NCI-H2029 treated with DMSO at 0.1 percent for 48 hours (cell line): Measurements from ENCODE around the gene GPR39.

Experiments used
- DNase-seq: peaks from one replicate; lab custom pipeline; 2025; lab: John Stamatoyannopoulos, UW

Gene GPR39

GRCh38 chr2:132567682-132568081 lies 151.1 kb downstream of the GPR39 start:
- no peak for DNase-seq

GRCh38 chr2:132568656-132569055 lies 152.1 kb downstream of the GPR39 start:
- no peak for DNase-seq

DNA sequence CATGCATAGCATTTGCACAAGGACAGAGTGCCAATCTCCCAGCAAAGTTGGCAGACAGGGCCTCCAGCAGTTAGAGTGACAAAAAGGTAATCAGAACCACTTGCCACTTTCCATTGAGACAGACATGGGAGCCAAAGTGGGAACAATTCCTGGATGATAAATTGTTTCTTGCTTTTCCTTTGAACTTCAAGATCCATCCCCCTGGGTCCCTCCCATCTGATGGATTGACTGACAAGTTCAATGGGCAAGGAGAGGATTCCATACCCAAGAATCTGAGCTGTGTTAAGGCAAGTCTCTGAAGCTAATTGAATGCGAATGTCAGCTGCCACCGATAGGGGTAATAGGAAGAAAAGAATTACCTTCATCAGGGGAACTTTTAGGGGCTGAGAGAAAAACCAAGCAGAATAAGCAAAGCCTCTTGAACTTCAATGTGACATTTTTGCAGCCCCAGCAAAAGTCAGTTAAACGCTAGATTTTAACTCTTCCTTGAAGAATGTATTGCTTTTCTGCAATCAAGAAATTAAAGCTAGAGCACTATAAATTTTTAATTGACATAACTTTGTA lies 156.9 kb downstream of the GPR39 start:
- DNase-seq: no peak

DNA sequence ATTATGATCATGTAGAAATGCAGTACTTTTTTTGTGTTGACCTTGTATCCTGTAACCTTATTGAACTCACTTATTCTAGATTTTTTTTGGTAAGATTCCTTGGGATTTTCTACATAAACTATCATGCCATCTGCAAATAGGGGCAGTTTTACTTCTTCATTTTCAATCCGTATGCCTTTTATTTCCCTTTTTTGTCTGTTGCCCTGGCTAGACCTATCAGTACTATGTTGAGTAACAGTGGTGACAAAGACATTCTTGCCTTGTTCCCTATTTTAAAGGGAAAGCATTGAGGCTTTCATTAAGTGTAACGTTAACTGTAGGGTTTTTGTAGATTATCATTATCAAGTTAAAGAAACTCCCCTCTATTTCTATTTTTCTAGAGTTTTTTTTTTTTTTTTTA lies 161.1 kb downstream of the GPR39 start:
- no peak for DNase-seq

- no peak for DNase-seq
These were observed 165.0 kb downstream of the GPR39 start for GRCh38 chr2:132581591-132581990.

GRCh38 chr2:132581991-132582738 lies 165.6 kb downstream of the GPR39 start:
- peak; percentile 98 for DNase-seq

- DNase-seq: no peak
These were observed 167.2 kb downstream of the GPR39 start for GRCh38 chr2:132583666-132584360.

DNA sequence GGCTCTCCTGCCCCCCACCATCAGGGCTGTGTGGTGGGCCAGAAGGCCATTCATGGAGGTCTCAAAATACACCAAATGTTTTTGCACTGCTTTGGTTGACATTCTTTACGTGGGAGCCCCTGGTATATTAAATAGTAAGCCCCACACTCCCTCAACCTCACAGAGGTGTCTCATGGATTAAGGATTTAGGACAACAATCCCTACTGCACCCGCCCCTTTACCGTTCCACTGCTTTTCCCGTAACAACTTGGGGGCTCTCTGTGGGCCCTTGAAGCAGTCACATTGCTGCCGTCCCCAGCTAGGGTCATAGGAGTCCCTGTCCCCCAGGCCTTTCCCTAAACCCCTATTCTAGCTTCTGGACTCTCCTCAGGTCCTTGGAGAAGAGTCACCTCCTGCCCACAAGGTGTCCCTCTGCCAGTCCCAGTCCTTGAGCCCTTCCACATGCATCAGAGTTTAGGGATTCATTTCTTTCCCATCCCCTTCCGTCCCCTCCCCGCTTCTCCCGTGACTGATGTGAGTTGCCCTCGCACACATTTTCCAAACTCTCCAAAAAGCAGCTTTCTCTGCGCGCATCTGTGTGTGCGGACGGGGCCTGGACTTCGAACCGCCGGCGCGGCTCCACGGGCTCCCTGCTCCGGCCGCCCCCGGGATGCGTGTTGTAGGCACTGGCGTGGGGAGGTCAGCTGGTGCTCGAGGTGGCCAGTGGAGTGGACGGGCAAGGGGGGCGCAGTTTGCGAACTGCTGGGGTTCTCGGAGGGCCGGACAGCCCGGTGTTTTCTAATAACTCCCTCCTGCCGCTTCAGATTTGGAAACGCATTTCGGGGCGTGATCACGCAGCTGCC lies 168.6 kb downstream of the GPR39 start:
- no peak for DNase-seq

- DNase-seq: no peak
These were observed 169.5 kb downstream of the GPR39 start for GRCh38 chr2:132586101-132586511.

GRCh38 chr2:132586835-132587234 lies 170.2 kb downstream of the GPR39 start:
- DNase-seq: no peak

DNA sequence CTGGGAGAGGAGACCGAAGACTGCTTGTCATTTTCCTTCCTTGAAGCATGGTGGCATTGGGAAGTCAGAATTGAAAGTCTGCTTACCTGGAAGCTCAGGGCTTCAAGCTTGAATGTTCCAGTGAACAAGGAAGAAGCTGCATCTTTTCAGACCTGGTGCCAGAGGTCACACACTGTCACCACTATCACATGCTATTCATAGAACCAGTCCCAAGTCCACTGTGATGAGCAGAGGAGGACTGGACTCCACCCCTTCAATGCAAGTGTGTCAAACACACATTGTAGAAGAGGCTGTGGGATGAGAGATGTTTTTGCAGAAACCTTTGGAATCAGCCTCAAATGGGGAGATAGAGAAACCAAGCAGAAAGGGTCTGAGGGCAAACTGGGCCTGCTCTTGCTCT lies 172.0 kb downstream of the GPR39 start:
- DNase-seq: no peak

DNA sequence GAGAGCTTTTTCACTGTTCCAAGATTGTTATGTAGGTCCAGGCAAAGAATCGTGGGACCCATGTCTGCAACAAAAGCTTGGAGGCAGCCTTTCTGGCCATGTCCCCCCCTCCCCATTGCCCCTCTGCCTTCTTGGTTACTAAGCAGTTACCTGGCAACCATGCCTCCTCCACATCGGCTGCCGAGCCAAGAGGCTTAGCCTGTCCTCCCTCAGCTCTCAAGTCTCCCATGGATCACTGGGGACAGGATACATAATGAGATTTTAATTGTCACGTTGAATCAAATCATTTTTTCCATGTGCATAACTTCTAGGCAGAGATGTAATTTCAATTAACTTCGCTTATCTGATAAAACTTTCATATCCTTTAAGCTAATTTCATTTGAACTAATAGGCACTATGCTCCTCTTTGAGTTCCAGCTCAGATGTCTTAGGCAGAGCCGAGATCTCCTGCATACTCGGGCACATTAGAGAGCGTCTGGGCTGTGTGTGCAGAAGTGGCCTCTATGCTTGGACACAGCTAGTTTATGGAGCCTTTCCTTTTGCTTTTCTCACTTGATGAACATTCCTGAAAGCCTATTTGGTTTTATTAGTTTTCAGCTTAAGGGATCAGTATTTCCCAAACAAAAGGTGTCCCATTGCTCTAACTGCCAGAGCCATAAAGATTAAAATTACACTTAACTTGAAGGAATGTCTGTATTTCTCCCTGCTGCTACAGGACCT lies 172.7 kb downstream of the GPR39 start:
- no peak for DNase-seq

DNA sequence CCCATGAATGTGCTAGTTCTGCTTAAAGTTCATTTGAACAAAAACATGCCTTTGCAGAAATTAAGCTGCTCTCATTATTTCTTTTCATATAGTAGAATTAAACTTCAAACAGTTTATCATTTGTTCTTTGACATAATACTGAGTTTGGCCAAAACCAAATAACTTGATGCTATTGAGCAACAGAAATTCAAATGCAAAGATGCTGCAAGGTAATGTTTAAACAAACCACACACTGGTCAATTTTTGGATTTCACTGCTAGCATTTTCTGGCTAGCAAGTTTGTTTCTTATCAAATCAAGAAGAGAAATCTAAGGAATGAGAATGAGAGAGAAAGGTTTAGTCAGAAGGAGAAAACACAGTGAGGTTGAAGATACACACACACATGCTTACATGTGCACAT lies 173.4 kb downstream of the GPR39 start:
- no peak for DNase-seq

- no peak for DNase-seq
These were observed 176.6 kb downstream of the GPR39 start for GRCh38 chr2:132593171-132593570.

GRCh38 chr2:132595186-132595585 lies 178.6 kb downstream of the GPR39 start:
- DNase-seq: no peak

- DNase-seq: no peak
These were observed 179.1 kb downstream of the GPR39 start for GRCh38 chr2:132595693-132596092.

GRCh38 chr2:132597166-132597565 lies 180.6 kb downstream of the GPR39 start:
- DNase-seq: no peak

GRCh38 chr2:132597831-132598230 lies 181.2 kb downstream of the GPR39 start:
- DNase-seq: no peak

GRCh38 chr2:132598536-132598935 lies 181.9 kb downstream of the GPR39 start:
- no peak for DNase-seq

DNA sequence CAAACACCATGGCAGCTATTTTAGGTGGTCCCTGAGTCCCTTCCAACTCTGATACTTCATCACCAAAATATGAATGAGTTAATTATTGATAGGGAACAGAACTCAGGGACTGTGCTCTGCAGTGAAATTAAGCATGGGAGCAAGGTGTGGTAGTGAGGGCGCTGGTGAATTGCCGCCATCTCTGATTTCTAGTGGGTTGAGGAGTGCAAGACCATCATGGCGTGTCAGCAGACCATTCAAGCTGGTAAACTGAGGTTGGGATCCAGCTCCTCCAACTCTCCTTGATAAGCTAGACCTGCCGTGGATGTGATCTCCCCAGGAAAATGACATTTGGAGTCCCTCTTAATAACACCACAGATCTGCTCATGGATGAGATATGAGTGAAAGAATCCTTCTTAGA lies 183.0 kb downstream of the GPR39 start:
- DNase-seq: no peak

GRCh38 chr2:132604561-132604960 lies 188.0 kb downstream of the GPR39 start:
- no peak for DNase-seq
